Measurements from ENCODE around the gene EDRF1.
A peak's percentile ranks its signal among the peaks of the same experiment; 100 is the strongest.

EDRF1 gene, protein sequence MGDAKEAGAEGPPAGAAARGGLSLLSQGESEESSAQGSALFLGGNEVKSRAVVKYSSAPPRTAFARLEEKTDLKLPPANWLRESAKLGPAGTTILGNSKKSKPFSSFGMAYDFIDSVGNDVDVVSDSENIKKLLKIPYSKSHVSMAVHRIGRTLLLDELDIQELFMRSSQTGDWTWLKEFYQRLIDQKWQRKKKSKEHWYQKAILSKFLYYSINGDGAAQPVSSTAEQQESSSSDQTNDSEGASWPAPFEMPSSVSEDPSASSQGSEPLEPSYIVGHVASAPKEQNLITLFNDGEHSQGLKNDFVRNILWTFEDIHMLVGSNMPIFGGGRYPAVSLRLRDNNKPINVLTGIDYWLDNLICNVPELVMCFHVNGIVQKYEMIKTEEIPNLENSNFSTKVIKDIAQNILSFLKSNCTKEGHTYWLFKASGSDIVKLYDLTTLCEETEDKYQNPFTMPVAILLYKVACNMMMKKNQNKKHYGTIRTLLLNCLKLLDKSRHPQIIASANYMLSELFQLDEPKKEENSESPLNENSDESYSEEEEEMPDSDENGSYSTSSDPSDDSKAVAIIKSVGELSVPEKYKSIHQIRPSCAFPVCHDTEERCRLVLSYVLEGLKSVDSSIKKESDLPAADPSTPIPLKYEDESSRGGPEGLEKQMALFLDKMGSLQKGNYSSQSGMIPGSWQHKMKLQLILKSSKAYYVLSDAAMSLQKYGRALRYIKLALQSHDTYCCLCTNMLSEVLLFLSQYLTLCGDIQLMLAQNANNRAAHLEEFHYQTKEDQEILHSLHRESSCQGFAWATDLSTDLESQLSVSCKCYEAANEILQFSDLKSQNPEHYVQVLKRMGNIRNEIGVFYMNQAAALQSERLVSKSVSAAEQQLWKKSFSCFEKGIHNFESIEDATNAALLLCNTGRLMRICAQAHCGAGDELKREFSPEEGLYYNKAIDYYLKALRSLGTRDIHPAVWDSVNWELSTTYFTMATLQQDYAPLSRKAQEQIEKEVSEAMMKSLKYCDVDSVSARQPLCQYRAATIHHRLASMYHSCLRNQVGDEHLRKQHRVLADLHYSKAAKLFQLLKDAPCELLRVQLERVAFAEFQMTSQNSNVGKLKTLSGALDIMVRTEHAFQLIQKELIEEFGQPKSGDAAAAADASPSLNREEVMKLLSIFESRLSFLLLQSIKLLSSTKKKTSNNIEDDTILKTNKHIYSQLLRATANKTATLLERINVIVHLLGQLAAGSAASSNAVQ

DNA sequence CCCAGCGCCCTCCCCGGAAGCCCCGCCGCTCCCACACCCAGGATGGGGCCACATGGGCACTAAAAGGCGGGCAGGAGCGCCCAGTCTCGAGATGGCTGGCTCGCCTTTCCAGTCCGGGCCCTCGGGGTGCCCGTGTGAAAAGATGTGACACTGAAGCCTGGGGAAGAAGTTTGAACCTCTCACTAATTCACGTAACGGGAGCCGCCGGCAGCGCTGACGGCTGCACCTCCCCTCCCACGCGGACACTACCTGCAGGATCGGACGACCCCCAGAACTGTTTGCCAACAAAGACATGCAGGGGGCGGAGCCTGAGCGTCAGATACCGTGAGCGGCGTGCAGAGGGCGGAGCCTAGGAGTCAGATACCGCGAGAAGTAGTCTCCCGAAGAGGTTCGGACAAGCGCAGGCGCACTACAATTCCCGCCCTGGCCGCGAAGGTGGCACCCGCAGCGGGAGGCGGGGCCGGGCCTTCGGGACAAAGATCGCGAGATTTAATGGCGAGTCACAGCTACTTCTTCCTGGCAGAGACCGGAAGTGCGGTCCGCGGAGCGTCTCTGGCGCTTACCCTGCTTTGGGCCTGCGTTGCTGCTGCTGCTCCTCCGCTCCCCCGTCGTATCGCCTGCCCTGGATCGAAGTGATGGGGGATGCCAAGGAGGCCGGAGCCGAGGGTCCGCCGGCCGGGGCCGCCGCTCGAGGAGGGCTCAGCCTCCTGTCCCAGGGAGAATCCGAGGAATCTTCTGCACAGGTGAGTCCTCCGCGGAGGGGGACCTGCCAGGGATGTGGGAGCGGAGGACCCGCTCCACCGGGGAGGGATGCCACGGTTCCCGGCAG, at the start of gene EDRF1:
EDRF1 (plus strand) TSS at position 537 of the 829 bp plus-strand sequence; CDS start at position 636, 99 bp downstream.
- no peaks in the 10 kb centered on the region for H3K27me3 ChIP-seq (ENCODE audit: insufficient read depth, low read length)
- H3K4me3 ChIP-seq (ENCODE audit: low read length): peak within 1 kb of the TSS; percentile 93
- peaks cover 33% of the 10 kb centered on the region for H3K36me3 ChIP-seq (ENCODE audit: insufficient read depth, low read length)
- peaks cover 18% of the 10 kb centered on the region for H3K4me1 ChIP-seq (ENCODE audit: insufficient read depth, low read length)
- H3K9me3 ChIP-seq (ENCODE audit: low read length): no peaks in the 10 kb centered on the region
- peak within 1 kb of the TSS; percentile 59 for H2AFZ ChIP-seq (ENCODE audit: low read depth, low read length)

GRCh38 chr10:125672884-125673283, 46.6 kb upstream of the EDRF1 start:
- Histone ChIP-seq H3K4me3 (ENCODE audit: low read length) (no peak overlapping the region), H3K36me3 (ENCODE audit: insufficient read depth, low read length) (no peaks in the 10 kb centered on the region), H3K27me3 (ENCODE audit: insufficient read depth, low read length) (no peaks in the 10 kb centered on the region)

DNA sequence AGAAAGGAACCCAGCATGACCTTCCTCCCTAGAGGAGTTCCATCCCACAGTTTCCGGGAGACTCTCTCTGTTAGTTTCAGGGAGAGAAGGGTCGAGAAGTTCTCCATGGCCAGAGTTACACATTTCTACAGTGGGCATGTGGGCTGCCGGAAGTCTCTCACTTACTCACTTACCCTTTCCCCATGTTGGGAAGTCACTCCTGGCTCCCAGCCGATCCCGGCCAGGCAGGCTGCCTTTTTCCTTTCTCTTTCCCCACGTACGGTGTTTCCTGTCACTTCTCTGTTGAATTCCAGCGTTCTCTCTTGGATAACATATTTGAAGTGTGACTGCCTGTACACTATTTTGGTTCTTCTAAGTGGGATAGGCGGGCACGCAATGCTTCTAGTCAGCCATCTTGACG, 40.1 kb upstream of the EDRF1 start:
- Histone ChIP-seq H3K4me3 (ENCODE audit: low read length) (no peak overlapping the region), H3K9me3 (ENCODE audit: low read length) (peaks cover 2% of the 10 kb centered on the region), H3K4me1 (ENCODE audit: insufficient read depth, low read length) (peaks cover 5% of the 10 kb centered on the region), H3K36me3 (ENCODE audit: insufficient read depth, low read length) (no peaks in the 10 kb centered on the region), H3K27me3 (ENCODE audit: insufficient read depth, low read length) (peaks cover 4% of the 10 kb centered on the region), H2AFZ (ENCODE audit: low read depth, low read length) (no peak overlapping the region)

More at GRCh38 chr10:125672884-125673283, 46.6 kb upstream of the EDRF1 start:
- no peaks in the 10 kb centered on the region for H3K4me1 ChIP-seq (ENCODE audit: insufficient read depth, low read length)
- H2AFZ ChIP-seq (ENCODE audit: low read depth, low read length): no peak overlapping the region
- no peaks in the 10 kb centered on the region for H3K9me3 ChIP-seq (ENCODE audit: low read length)

DNA sequence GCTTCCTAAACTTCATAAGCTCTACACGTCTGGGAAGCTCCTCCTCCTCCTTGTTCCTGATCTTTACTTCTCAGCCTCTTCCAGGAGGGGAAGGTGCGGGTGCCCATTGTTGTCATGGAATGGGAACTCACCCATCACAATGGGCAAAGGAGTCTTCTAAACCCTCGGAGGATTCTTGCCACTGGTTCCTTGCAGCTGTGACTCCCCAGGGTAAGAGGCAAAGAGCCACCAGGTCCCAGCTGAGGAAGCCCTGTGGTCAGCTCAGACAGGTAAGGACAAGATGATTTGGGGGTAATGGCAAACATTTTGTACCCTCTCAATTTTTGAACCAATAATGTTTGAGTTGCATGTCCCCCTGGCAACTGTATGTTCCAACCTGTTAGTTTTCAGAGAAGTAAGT, 36.4 kb upstream of the EDRF1 start, which contains the start of gene TEX36:
TEX36 (minus strand) TSS at position 101 of the 400 bp plus-strand sequence. CDS start 174 bp downstream, outside the sequence.
- no peak within 1 kb of the TSS for H2AFZ ChIP-seq (ENCODE audit: low read depth, low read length)
- H3K36me3 ChIP-seq (ENCODE audit: insufficient read depth, low read length): no peaks in the 10 kb centered on the region
- H3K9me3 ChIP-seq (ENCODE audit: low read length): peaks cover 2% of the 10 kb centered on the region
- H3K4me3 ChIP-seq (ENCODE audit: low read length): no peak within 1 kb of the TSS
- peaks cover 5% of the 10 kb centered on the region for H3K4me1 ChIP-seq (ENCODE audit: insufficient read depth, low read length)
- peaks cover 6% of the 10 kb centered on the region for H3K27me3 ChIP-seq (ENCODE audit: insufficient read depth, low read length)

DNA sequence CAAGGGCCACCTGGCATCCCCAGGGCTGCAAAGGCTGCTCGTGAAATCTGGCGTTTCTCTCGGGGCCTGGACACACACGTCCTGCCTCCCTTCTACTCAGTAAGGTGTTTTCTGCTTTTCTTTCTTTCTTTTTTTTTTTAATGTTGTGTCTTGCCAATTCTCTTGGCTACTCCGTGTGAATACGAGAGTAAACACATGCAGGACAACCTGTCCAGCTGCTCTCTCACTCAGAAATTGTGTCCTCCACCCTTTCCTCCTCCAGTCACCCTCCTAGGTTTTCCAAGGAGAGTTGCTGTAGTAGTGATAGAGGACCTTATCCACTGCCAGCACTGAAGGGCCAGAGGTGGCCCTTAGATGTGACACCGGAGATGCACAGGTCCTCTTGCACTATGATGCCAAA, 35.7 kb upstream of the EDRF1 start:
- H3K4me3 ChIP-seq (ENCODE audit: low read length): no peak overlapping the region
- peaks cover 5% of the 10 kb centered on the region for H3K4me1 ChIP-seq (ENCODE audit: insufficient read depth, low read length)
- H2AFZ ChIP-seq (ENCODE audit: low read depth, low read length): no peak overlapping the region
- H3K9me3 ChIP-seq (ENCODE audit: low read length): peaks cover under 1% of the 10 kb centered on the region
- H3K36me3 ChIP-seq (ENCODE audit: insufficient read depth, low read length): no peaks in the 10 kb centered on the region
- H3K27me3 ChIP-seq (ENCODE audit: insufficient read depth, low read length): peaks cover 6% of the 10 kb centered on the region

GRCh38 chr10:125684581-125684980, 34.9 kb upstream of the EDRF1 start:
- H3K4me1 ChIP-seq (ENCODE audit: insufficient read depth, low read length): peaks cover 5% of the 10 kb centered on the region
- H3K9me3 ChIP-seq (ENCODE audit: low read length): no peaks in the 10 kb centered on the region
- H3K27me3 ChIP-seq (ENCODE audit: insufficient read depth, low read length): peaks cover 6% of the 10 kb centered on the region
- no peak overlapping the region for H2AFZ ChIP-seq (ENCODE audit: low read depth, low read length)
- no peaks in the 10 kb centered on the region for H3K36me3 ChIP-seq (ENCODE audit: insufficient read depth, low read length)
- H3K4me3 ChIP-seq (ENCODE audit: low read length): no peak overlapping the region

GRCh38 chr10:125687507-125688185, 31.9 kb upstream of the EDRF1 start:
- Histone ChIP-seq H3K9me3 (ENCODE audit: low read length) (no peaks in the 10 kb centered on the region), H3K27me3 (ENCODE audit: insufficient read depth, low read length) (peaks cover 6% of the 10 kb centered on the region), H3K36me3 (ENCODE audit: insufficient read depth, low read length) (no peaks in the 10 kb centered on the region), H2AFZ (ENCODE audit: low read depth, low read length) (no peak overlapping the region), H3K4me1 (ENCODE audit: insufficient read depth, low read length) (peaks cover 13% of the 10 kb centered on the region), H3K4me3 (ENCODE audit: low read length) (no peak overlapping the region)

- Histone ChIP-seq H3K4me1 (ENCODE audit: insufficient read depth, low read length) (peaks cover 13% of the 10 kb centered on the region), H2AFZ (ENCODE audit: low read depth, low read length) (no peak overlapping the region), H3K36me3 (ENCODE audit: insufficient read depth, low read length) (no peaks in the 10 kb centered on the region), H3K4me3 (ENCODE audit: low read length) (no peak overlapping the region), H3K27me3 (ENCODE audit: insufficient read depth, low read length) (no peaks in the 10 kb centered on the region), H3K9me3 (ENCODE audit: low read length) (no peaks in the 10 kb centered on the region)
Observed at GRCh38 chr10:125689955-125690569, 29.4 kb upstream of the EDRF1 start.

GRCh38 chr10:125691160-125691981, 28.1 kb upstream of the EDRF1 start:
- Histone ChIP-seq H3K27me3 (ENCODE audit: insufficient read depth, low read length) (no peaks in the 10 kb centered on the region), H3K4me1 (ENCODE audit: insufficient read depth, low read length) (peaks cover 13% of the 10 kb centered on the region), H2AFZ (ENCODE audit: low read depth, low read length) (no peak overlapping the region), H3K4me3 (ENCODE audit: low read length) (no peak overlapping the region), H3K36me3 (ENCODE audit: insufficient read depth, low read length) (no peaks in the 10 kb centered on the region), H3K9me3 (ENCODE audit: low read length) (no peaks in the 10 kb centered on the region)

GRCh38 chr10:125692196-125692595, 27.3 kb upstream of the EDRF1 start:
- H3K36me3 ChIP-seq (ENCODE audit: insufficient read depth, low read length): no peaks in the 10 kb centered on the region
- no peaks in the 10 kb centered on the region for H3K27me3 ChIP-seq (ENCODE audit: insufficient read depth, low read length)
- no peak overlapping the region for H3K4me3 ChIP-seq (ENCODE audit: low read length)

More at GRCh38 chr10:125692196-125692595, 27.3 kb upstream of the EDRF1 start:
- Histone ChIP-seq H3K9me3 (ENCODE audit: low read length) (no peaks in the 10 kb centered on the region), H2AFZ (ENCODE audit: low read depth, low read length) (no peak overlapping the region), H3K4me1 (ENCODE audit: insufficient read depth, low read length) (peaks cover 13% of the 10 kb centered on the region)

Measured in neuron (in vitro differentiated cells).